GM21737 (cell line): ENCODE measurements around the gene SAE1.

Source experiments
- ATAC-seq: cut with Tn5 transposase; IDR thresholded peaks from one replicate; pipeline ENCODE4 v1.9.1; 2021; ENCODE audit warnings: mild to moderate bottlenecking, moderate library complexity; ENCODE audit not compliant: unreplicated experiment

The SAE1 gene

DNA sequence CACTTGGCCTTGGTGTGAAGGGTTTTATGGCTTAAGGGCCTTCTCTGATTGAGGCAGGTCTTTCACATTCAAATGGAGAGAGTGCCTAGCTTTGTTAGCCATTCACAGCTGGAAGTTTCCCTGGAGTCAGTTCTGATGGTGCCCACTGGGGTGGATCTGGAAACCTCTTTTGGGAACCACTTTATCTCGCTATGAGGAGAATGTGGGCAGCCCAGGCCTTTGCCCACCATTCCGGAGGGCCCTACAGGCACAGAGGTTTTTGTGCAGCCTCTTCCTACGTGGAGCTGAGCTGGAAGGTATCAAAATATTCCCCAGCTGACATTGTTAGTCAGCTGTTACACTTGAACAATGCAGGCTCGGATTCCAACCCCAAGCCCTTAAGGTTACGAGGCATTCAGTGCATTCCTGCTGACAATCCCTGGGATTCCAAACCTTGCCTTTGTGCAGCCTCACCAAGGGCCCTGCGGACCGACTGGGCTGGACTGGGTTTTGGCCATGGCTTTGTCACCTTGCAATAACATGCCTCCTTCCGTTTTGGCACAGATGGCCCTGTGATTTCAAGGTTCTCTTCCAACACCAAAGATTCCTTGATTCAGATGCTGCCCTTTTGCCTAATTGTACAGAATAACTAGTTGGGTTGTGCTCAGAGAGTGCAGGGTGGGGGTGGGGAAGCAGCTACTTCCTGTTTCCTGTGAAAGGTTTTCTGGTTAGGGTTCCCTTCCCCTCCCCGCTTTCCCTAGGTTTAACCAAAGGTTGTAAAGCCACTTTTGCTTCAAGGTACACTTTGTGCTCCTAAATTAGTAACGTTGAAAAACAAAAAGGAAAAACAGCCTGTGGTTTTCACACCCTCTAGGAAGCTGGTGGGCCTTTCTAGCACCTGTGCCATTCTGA is 27.0 kb downstream of the SAE1 start:
- ATAC-seq: no peak

DNA sequence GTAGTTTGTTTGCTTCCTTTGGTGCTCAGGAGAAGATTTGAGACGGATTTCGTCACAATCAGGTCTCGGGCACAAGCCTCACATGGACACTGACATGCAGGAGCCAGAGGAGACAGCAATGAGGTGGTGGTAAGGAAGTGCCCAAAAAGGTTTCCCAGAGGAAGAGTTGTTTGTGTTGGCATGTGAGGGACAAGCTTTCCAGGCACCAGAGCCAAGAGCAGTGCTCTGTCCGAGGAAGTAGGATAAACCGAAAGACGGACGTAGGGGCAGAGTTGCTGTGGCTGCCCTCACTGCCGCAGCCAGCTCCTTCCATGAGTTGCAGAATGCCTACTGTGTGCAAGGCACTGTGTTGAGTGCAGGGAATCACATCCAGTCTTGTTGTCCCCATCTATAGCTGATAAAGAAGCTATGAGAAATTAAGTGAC is 27.7 kb downstream of the SAE1 start:
- no peak for ATAC-seq

DNA sequence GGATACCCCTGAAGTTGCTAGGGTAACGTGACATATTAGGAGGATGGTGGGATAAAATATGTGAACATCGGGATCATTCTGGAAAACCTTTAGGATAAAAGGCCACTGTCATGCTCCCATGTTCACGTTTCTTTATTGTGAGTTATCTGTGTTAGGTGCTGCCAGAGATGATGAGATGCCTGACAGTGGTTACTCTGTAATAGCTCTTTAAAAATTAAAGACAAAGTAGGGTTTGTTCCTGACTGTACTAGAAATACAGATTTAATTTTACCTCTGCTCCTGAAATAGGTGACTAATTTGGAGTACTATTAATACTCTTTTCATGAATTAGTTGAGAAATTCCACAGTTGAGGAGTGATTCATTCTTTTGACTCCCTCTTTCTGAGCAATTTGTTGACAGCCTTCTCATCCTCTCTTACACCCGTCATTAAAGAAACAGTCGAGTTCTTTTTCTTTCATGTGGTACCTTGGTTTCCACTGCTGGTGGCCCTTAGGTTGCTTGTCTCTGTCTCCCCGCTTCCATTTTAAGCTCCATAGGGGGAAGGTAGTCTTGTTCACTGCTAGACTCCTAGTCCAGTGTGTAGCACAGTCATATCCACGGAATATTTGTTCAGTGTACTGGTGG is 28.4 kb downstream of the SAE1 start:
- ATAC-seq: no peak

DNA sequence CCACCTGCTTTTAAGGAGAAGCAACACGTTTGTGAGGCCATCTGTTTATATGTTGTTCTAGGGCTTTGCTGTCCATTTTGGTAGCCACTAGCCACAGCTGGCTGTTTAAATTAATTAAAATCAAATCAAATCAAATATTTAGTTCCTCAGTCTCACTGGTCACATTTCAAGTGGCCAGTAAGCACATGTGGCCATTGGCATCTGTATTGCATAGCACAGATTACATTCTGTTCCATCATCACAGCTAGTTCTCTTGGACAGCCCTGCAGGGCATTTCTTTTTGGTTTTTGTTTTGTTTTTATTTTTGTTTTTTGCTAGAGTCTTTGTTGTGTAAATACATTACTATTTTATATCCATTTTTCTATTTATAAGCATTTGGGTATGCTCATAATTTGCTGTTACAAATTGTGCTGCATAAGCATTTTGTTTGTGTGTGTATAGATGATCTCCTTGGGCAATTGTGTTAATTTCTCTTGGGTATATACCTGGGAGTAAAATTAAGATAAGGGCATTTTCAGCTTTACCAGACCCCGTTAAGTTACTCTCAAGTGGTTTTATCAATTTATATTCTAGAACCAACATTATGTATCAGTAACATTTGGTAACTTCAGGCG is 31.3 kb downstream of the SAE1 start:
- ATAC-seq: no peak

DNA sequence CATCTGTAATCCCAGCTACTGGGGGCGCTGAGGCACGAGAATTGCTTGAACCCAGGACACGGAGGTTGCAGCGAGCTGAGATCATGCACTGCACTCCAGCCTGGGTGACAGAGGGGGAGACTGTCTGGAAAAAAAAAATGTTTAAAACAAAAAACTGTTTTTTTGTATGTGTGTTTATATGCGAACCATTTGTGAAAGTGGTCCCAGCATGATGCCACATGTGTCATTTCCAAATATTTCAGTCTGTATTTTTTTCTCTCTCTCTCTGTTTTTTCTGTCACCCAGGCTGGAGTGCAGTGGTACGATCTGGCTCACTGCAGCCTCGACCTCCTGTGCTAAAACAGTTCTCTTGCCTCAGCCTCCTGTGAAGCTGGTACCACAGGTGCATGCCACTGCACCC is 37.4 kb downstream of the SAE1 start:
- no peak for ATAC-seq

DNA sequence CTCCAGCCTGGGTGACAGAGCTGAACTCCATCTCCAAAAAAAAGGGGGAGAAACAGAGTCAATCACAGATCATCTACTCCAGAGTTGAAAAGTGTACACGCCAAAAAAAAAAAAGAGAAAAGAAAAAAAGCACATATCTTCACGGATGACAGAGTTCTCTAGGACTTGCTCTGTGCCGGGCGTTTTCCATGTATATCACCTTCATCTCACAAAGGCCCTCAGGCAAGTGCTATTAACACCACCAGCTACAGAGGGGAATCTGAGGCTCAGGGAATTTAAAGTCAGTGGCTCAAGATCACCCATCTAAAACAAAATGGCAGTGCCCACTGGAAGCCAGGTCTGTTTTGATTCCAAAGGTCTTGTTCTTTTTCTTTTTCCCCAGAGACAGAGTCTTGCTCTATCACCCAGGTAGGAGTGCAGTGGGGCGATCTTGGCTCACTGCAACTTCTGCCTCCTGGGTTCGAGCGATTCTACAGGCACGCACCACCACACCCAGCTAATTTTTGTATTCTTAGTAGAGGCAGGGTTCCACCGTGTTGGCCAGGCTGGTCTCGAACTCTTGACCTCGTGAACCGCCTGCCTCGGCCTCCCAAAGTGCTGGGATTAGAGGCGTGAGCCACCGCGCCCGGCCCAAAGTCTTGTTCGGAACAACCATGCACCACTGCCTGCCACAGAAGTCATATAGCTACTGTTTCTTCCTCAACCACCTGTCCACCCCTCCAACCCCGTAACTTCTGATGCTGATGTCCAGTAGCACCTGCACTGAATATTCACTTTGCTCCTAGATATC is 42.2 kb downstream of the SAE1 start:
- ATAC-seq: no peak

DNA sequence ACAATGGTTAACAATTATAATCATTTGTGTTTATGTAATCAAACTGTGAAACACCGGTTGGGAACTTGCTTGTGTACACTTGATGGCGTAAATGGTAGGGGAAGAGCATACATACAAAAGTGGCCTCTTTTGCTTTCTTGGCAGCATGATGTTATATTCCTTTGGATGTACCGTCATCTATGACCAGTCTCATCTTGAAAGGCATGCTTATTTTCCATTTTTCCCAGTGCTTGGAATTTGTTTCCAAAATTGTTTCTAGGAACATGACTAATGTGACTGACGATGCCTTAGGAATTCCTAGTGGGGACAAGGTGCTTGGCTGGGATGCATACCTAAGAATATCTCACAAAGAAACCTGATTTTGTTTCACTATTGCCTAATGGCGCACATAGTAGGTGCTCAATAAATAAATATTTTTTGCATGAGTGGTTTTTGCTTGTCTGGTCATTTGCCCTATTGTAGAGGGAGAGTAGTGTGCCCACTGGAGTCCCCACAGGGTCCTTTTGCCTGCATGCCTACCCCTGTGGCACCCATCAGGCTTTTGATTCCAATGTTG is 45.5 kb downstream of the SAE1 start:
- ATAC-seq: no peak

DNA sequence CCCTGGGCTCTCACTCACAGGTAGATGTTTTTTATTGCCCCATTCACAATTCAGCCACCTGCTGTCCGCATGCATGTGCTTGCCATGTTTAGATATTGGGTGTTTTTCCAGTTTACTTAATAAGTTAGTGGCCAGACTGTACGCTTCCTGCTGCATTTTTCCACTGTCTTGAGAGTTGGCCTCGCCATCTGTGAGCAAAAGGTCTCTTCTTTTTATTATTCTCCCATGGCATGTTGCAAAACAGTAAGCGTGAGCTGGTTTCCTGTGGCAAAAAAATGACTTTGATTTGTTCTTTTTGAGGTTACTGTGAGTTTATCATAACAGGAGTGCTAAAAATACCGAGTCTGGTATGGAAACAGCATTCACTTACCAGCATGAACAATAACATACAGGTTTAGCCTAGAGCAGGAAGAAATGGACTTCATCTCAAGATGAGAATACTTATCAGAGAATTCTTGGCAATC is 46.0 kb downstream of the SAE1 start:
- ATAC-seq: no peak

DNA sequence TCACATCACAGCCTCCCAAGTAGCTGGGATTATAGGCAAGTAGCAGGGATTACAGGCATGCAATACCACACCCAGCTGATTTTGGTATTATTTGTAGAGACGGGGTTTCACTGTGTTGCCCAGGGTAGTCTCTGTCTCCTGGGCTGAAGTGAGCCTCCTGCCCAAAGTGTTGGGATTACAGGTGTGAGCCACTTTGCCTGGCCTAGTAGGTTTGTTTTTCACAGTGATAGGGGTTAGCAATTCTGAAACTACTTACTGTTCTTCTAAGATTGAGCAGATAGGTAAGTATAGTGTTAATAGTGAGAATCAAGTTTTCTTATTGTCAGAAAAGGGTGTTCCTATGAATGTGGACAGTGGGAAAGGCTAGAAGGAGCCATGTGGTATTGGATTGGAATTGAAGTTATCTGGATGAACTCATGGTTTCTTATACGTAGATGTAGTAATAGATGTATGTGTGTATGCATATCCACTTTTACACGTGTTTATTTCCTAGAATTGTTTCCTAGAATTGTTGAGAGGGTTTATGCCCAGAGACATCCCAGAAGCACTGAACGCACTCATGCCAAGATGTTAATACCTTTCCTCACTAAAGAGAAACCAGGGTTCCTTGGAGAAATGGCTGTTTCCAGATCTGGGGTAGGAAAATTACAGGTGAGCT is 49.1 kb downstream of the SAE1 start:
- no peak for ATAC-seq

DNA sequence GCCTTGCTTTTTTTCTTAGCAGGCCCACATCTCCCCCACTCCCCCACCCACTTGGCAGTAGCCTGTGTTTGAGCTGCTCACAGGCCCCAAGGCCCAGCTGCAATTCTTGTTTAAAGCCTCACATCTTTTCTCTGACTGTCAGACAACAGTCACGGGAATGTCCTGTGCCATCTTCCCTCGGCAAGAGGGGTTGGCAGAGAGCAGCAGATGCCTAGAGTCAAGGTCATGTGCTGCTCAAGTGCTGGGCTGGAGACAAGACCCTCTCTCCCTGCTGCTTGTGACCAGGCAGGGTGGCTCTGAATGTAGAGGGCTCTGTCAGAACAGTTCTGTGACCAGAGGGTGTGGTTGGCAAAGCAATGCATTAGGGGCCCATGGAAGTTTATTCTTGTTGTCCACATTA is 53.0 kb downstream of the SAE1 start:
- ATAC-seq: no peak

DNA sequence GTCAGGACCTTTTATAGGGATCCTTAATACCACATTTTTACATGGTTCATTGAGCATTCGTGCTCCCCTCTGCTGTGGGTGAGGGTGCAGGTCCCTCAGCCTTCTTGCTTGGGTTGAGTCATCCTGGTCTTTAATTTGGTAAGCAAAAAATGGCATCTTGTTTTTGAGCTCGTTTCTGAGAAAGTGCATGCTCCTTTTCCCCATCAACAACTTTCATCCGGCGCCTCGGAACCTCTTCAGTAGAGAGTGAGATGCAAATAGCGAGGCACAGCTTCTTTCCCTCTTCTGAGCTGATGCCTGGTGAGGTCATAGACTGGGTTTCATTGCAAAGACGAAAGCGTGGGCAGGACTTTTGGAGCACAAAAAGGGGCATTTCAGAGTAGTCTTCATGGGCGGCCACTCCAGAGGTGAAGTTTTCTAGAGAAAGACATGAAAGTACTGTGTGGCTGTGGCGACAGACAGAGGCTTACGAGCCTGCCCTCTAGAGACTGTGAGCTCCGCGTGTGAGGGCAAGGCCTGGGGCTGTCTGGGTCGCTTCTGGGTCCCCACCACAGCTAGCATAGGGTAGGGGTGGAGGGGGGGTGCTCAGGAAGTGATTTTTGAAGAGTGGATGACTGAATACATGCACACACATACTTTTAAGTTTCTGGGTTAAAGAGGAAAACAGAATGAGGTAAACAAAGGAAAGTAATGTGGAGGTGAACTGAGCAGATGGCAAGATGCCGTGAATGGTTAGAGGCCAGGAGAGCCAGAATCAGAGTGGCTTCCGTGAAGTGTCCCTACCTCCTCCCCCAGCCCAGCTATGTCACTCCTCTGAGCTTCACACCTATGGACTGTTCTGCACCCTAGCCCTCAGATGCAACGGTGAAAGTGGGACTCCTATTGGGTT is 56.1 kb downstream of the SAE1 start:
- ATAC-seq: peak; percentile 68

DNA sequence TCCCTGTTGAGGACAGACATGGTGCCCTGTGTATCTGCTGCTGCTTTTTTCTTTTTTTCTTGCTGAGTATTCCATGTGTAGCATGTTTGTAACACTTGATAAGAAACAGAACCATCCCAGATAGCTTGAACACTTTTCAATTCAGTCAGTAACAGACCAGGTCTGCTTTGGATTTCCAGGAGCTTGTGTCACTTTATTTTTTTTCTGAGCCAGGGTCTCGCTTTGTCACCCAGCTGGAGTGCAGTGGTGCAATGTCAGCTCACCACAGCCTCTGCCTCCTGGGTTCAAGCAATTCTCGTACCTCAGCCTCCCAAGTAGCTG is 56.7 kb downstream of the SAE1 start:
- ATAC-seq: no peak

DNA sequence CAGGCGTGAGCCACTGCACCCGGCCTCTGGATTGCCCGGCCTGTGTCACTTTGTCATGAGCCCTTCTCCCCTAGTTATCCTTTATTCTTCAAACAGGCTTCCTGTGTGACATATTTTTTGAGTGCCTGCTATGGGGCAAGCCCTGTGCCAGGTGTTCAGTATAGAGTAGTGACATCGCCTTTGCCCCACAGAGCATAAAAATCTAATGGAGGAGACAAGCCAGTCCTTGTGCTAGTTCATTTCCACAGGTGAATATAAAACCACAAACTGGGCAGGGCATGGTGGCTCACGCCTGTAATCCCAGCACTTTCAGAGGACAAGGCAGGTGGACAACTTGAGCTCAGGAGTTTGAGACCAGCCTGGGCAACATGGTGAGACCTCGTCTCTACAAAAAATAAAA is 57.2 kb downstream of the SAE1 start:
- ATAC-seq: no peak

DNA sequence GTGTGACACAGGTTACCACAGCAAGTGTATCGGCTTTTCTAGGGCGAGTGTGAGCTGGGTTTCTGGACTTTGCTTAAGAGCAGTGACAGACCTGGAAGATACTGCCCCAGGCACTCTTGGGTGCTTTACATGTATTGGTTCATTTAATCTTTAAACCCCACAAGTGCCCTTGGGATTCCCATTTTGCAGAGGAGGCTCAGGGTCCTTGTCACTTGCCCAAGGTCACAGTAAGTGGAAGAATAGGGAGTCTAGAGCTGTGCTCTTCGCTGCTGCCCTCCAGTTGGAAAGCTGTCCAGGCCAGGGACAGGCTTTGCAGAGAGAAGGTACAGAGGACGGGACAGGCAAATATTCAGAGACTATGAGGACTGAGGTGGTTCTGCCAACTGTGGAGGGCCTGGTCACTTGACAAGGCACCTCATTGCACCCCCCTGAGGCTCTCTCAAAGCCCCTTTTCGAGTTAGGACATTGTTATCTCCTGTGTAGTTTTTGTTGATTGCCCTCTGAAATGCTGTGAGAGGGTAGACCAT is 57.9 kb downstream of the SAE1 start:
- no peak for ATAC-seq

DNA sequence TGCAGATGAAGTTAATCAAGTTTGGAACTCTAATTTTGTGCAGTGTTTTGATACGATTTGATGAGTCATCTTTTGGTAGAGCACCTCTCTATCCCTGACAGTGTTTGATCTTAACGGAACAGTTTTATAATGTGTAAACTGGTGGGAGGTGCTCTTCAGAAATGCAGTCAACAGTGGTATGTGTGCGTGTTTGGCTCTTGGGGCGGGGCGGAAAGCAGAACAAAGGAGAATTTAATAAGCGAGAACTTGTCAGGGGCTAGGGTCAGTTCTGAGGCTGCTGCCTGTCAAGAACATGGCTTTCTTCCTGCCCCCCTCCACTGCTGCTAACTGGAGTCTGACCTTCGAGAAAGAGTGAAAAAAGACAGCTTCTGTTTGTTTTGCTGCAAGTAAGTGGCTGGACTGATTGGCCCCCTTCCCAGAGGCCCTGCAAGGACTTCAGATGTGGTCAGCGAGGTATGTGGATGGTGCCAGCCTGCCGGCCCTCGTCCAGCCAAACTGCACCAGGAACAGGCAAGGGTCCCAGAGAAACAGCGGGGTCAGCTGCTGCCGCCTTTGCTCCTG is 59.6 kb downstream of the SAE1 start:
- no peak for ATAC-seq

DNA sequence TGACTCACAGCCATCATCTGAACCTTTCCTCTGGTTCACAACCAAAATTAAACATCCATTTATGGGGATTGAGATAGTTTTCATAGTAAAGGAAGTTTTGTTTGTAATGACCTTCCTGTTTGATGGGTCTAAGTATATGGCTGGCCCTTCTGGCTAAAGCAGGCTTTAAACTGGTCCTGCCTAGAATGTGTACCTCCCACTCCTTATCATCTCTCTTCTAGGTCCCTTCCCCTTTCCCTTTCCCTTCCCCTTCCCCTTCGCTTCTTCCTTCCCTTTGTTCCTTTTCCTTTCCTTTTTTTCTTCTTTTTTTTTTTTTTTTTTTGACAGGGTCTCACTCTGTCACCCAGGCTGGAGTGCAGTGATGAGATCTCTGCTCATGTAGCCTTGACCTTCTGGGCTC is 64.8 kb downstream of the SAE1 start:
- ATAC-seq: no peak

DNA sequence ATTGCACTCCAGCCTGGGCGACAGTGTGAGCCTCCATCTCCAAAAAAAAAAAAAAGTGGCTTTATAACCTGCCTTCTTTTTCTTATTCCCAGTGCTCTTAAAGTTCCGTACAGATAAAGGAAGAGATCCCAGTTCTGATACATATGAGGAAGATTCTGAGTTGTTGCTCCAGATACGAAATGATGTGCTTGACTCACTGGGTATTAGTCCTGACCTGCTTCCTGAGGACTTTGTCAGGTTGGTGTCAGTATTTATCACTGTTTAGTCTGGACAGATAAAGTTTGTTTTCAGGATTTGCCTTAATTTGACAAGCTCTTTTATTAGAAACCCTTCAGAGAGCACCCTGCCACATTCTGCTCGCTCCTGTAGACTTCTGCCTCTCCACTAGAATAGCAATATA is 66.5 kb downstream of the SAE1 start:
- no peak for ATAC-seq

DNA sequence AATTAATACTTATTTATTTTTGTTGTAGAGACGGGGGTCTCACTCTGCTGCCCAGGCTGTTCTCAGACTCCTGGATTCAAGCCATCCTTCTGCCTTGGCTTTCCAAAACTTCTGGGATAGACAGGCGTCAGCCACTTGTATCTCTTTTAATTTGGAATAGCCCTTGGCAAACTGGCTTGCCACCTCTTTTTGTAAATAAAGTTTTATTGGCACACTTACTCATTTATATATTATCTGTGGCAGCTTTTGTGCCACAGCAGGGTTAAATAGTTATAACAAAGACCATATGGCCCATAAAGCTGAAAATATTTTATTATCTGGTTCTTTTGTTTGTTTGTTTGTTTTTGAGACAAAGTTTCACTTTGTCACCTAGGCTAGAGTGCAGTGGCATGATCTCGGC is 69.9 kb downstream of the SAE1 start:
- no peak for ATAC-seq

DNA sequence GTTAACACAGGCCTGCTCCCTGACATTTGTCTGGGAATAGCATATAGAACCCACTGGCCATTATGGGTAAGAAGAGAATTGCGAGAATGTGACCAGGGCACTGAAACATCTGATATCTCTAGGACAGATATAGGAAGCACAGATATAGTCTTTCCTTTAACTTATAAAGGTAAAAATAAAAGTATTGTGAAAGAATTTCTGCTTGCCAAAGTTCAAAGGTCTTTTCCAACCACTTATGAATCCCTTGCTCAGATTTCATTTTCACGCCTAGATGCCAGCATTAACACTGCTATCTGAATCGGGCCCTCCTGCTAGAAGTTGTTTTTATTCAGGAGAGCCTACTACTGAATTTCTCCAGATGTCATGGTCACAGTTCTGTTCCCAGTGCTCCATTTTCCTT is 72.6 kb downstream of the SAE1 start:
- ATAC-seq: no peak
